GM23338 (cell line): ENCODE results near the gene MGAT2. TPM values are rescaled to one million over a fixed set of nuclear protein-coding genes. Genes with fewer than 3 reads are reported as not detected.

Experiments
- ATAC-seq: fragments of 200-7000 bp; cut with Tn5 transposase; 3 replicates; pipeline ENCODE4 v1.9.1; 2020
- DNase-seq: peaks from one replicate; pipeline ENCODE4 v3.0.0-alpha.2; 2015; ENCODE audit warnings: low spot score
- H2AFZ ChIP-seq: fragments of 200-600 bp; sonication (generic); 2 replicates; pipeline ENCODE4 v1.8.0; 2016; ENCODE audit warnings: antibody characterized with exemption, mild to moderate bottlenecking, moderate library complexity
- H3F3A ChIP-seq: fragments of 200-600 bp; sonication (generic); replicated peaks from 2 replicates; pipeline ENCODE4 v1.8.0; 2017; ENCODE audit warnings: antibody characterized with exemption, mixed run types, low read depth
- H3K27ac ChIP-seq: fragments of 200-600 bp; sonication (generic); 2 replicates; pipeline ENCODE4 v1.6.1; 2016; ENCODE audit warnings: low read depth
- H3K27me3 ChIP-seq: fragments of 200-600 bp; sonication (generic); 2 replicates; pipeline ENCODE4 v1.8.0; 2016; ENCODE audit warnings: mild to moderate bottlenecking, mixed run types, moderate library complexity; ENCODE audit not compliant: insufficient read depth
- H3K36me3 ChIP-seq: fragments of 200-600 bp; sonication (generic); 2 replicates; pipeline ENCODE4 v1.8.0; 2016; ENCODE audit warnings: mild to moderate bottlenecking; ENCODE audit not compliant: insufficient read depth
- H3K4me1 ChIP-seq: fragments of 200-600 bp; sonication (generic); 2 replicates; pipeline ENCODE4 v1.8.0; 2016; ENCODE audit warnings: mild to moderate bottlenecking, moderate library complexity; ENCODE audit not compliant: insufficient read depth
- H3K4me2 ChIP-seq: fragments of 200-600 bp; sonication (generic); 2 replicates; pipeline ENCODE4 v1.7.1; 2017; ENCODE audit warnings: mixed run types
- H3K4me3 ChIP-seq: fragments of 200-600 bp; sonication (generic); 2 replicates; pipeline ENCODE4 v1.6.1; 2016; ENCODE audit warnings: mixed run types
- H3K79me2 ChIP-seq: fragments of 200-600 bp; sonication (generic); replicated peaks from 2 replicates; pipeline ENCODE4 v1.8.0; 2017; ENCODE audit warnings: mild to moderate bottlenecking; ENCODE audit not compliant: insufficient read depth
- H3K9me2 ChIP-seq: fragments of 200-600 bp; sonication (generic); 2 replicates; pipeline ENCODE4 v1.8.0; 2017; ENCODE audit not compliant: insufficient read depth
- H4K20me1 ChIP-seq: fragments of 200-600 bp; sonication (generic); replicated peaks from 2 replicates; pipeline ENCODE4 v1.8.0; 2017; ENCODE audit warnings: mild to moderate bottlenecking; ENCODE audit not compliant: insufficient read depth
- H3K27ac Mint-ChIP-seq: 2 replicates; pipeline ENCODE4 v1.8.0; 2020; ENCODE audit warnings: inconsistent platforms, mild to moderate bottlenecking, moderate library complexity, mixed read lengths
- H3K27me3 Mint-ChIP-seq: 3 replicates; pipeline ENCODE4 v1.8.0; 2022; ENCODE audit warnings: low read depth, mild to moderate bottlenecking, moderate library complexity, mixed read lengths, inconsistent platforms; ENCODE audit not compliant: insufficient read depth, poor library complexity
- H3K36me3 Mint-ChIP-seq: 3 replicates; pipeline ENCODE4 v1.8.0; 2021; ENCODE audit warnings: low read depth, mild to moderate bottlenecking, inconsistent platforms, moderate library complexity, mixed read lengths
- H3K4me1 Mint-ChIP-seq: 3 replicates; pipeline ENCODE4 v1.8.0; 2020; ENCODE audit warnings: mild to moderate bottlenecking, inconsistent platforms, mixed read lengths
- H3K4me3 Mint-ChIP-seq: 3 replicates; pipeline ENCODE4 v1.8.0; 2021; ENCODE audit warnings: moderate library complexity, mild to moderate bottlenecking, inconsistent platforms, mixed read lengths
- H3K9me3 Mint-ChIP-seq: 3 replicates; pipeline ENCODE4 v1.8.0; 2020; ENCODE audit warnings: moderate library complexity, mild to moderate bottlenecking, inconsistent platforms, mixed read lengths
- CREB1 ChIP-seq: fragments of 250-450 bp; sonication (Bioruptor Pico); IDR thresholded peaks from 2 replicates; pipeline ENCODE4 v1.5.0; 2020; ENCODE audit warnings: low read depth, mild to moderate bottlenecking, moderate library complexity
- CTCF ChIP-seq, 2 experiments: fragments of 200-600 bp in 1 of 2; sonication (generic) in 1 of 2; conservative IDR thresholded peaks; 2 replicates each; pipeline versions ENCODE4 v1.5.1 to v1.6.1; 2016 to 2017; ENCODE audit warnings: antibody characterized with exemption in 2 of 2, low read depth in 2 of 2, mild to moderate bottlenecking in 2 of 2, moderate library complexity in 1 of 2
- EZH2 ChIP-seq: fragments of 200-600 bp; sonication (generic); IDR thresholded peaks from one replicate; pipeline ENCODE4 v1.8.0; 2017; ENCODE audit warnings: antibody characterized with exemption, mild to moderate bottlenecking, low read depth; ENCODE audit not compliant: unreplicated experiment
- EZH2phosphoT487 ChIP-seq: fragments of 200-600 bp; sonication (generic); IDR thresholded peaks from one replicate; pipeline ENCODE4 v1.8.1; 2018; ENCODE audit warnings: antibody characterized with exemption; ENCODE audit not compliant: unreplicated experiment
- JUNB ChIP-seq: IDR thresholded peaks from one replicate; pipeline ENCODE4 v1.6.1; 2016; ENCODE audit warnings: antibody characterized with exemption; ENCODE audit not compliant: unreplicated experiment
- NANOG ChIP-seq: IDR thresholded peaks from 2 replicates; pipeline ENCODE4 v1.6.1; 2016; ENCODE audit warnings: antibody characterized with exemption, borderline replicate concordance
- POLR2AphosphoS5 ChIP-seq: IDR thresholded peaks from 2 replicates; pipeline ENCODE4 v1.6.1; 2016; ENCODE audit warnings: antibody characterized with exemption, low read depth
- ZNF331 ChIP-seq: fragments of 250-450 bp; sonication (Bioruptor Pico); IDR thresholded peaks from 2 replicates; pipeline ENCODE4 v1.5.0; 2020; ENCODE audit warnings: low read depth, mild to moderate bottlenecking, moderate library complexity
- polyA plus RNA-seq: library from polyadenylated mRNA; unstranded; fragments of >200 nt; fragmentation: Nextera tagmentation; extraction: Ambion mirVana; gene quantifications from 2 replicates; pipeline ENCODE4 v1.2.1, GENCODE V29; 2016
- total RNA-seq: library from RNA; depleted of rRNA; stranded (reverse); fragments of >200 nt; shearing (Covaris generic); gene quantifications from 2 replicates; pipeline ENCODE4 v1.2.3, GENCODE V29; 2014
- TF ChIP-seq, protein P1 (sequence below): IDR thresholded peaks from 2 replicates; pipeline ENCODE4 v1.6.1; 2016; ENCODE audit warnings: antibody characterized with exemption
- TF ChIP-seq, protein P2 (sequence below): IDR thresholded peaks from one replicate; pipeline ENCODE4 v1.6.1; 2018; ENCODE audit warnings: antibody characterized with exemption; ENCODE audit not compliant: unreplicated experiment

MGAT2 gene
- total and polyA plus RNA-seq, 2 experiments from 2014 or later: 10.1 to 31.6 TPM

GRCh38 chr14:49622022-49622607 lies 1.5 kb downstream of the MGAT2 start (continued):
- TF ChIP-seq CTCF (conservative IDR thresholded peaks at IDR 0.05; ENCODE audit: low read depth in 2 of 2) (no peak), EZH2phosphoT487 (no peak), EZH2 (no peak), JUNB (no peak), NANOG (no peak)

DNA sequence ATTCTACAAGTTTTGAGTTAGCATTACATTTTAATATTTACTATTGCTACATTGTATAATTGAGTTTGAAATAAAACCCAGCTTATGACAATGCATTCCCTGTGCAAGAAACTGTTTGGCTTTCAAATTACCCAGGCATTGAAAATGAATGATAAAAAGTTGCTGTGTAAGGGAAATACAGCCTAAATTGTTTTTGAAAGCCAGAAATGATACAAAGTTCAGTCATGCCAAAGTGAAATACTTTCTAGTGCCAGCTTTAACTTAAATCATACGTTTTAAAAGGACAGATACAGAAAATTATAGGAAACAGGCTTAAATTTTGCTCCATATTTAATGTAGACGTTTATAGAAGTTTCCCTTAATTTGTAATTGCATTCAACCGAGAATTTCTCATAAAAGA lies 2.8 kb downstream of the MGAT2 start:
- Histone ChIP-seq H2AFZ (no peak overlapping the region), H3K4me2 (0 out of 2 replicates have a peak overlapping the region, but pooled peaks have one; percentile 0), H3K4me3 (no peak overlapping the region), H3K36me3 (peaks cover 18% of the 10 kb centered on the region; the same call in 1 of the 2 replicates), H3K79me2 (peaks cover 59% of the 10 kb centered on the region), H4K20me1 (peaks cover 21% of the 10 kb centered on the region), H3F3A (peaks cover 6% of the 10 kb centered on the region; the same call in 1 of the 2 replicates), H3K4me1 (peaks cover 11% of the 10 kb centered on the region), H3K27me3 (no peaks in the 10 kb centered on the region), H3K9me2 (no peaks in the 10 kb centered on the region), H3K27ac (no peak overlapping the region)
- DNase-seq (no peak), ATAC-seq (no peak)
- Mint-ChIP-seq H3K4me3 (no peak overlapping the region), H3K36me3 (peaks cover 52% of the 10 kb centered on the region), H3K27ac (no peak overlapping the region), H3K4me1 (peaks cover 18% of the 10 kb centered on the region), H3K9me3 (no peaks in the 10 kb centered on the region), H3K27me3 (peaks cover 1% of the 10 kb centered on the region)
- TF ChIP-seq JUNB (no peak), EZH2 (no peak), CREB1 (CRISPR knock-in tag) (no peak), EZH2phosphoT487 (no peak), CTCF (conservative IDR thresholded peaks at IDR 0.05; ENCODE audit: low read depth in 2 of 2) (no peak), NANOG (no peak), POLR2AphosphoS5 (no peak), ZNF331 (no peak)
- TF ChIP-seq, protein P1, sequence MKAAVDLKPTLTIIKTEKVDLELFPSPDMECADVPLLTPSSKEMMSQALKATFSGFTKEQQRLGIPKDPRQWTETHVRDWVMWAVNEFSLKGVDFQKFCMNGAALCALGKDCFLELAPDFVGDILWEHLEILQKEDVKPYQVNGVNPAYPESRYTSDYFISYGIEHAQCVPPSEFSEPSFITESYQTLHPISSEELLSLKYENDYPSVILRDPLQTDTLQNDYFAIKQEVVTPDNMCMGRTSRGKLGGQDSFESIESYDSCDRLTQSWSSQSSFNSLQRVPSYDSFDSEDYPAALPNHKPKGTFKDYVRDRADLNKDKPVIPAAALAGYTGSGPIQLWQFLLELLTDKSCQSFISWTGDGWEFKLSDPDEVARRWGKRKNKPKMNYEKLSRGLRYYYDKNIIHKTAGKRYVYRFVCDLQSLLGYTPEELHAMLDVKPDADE: no peak
- TF ChIP-seq, protein P2, sequence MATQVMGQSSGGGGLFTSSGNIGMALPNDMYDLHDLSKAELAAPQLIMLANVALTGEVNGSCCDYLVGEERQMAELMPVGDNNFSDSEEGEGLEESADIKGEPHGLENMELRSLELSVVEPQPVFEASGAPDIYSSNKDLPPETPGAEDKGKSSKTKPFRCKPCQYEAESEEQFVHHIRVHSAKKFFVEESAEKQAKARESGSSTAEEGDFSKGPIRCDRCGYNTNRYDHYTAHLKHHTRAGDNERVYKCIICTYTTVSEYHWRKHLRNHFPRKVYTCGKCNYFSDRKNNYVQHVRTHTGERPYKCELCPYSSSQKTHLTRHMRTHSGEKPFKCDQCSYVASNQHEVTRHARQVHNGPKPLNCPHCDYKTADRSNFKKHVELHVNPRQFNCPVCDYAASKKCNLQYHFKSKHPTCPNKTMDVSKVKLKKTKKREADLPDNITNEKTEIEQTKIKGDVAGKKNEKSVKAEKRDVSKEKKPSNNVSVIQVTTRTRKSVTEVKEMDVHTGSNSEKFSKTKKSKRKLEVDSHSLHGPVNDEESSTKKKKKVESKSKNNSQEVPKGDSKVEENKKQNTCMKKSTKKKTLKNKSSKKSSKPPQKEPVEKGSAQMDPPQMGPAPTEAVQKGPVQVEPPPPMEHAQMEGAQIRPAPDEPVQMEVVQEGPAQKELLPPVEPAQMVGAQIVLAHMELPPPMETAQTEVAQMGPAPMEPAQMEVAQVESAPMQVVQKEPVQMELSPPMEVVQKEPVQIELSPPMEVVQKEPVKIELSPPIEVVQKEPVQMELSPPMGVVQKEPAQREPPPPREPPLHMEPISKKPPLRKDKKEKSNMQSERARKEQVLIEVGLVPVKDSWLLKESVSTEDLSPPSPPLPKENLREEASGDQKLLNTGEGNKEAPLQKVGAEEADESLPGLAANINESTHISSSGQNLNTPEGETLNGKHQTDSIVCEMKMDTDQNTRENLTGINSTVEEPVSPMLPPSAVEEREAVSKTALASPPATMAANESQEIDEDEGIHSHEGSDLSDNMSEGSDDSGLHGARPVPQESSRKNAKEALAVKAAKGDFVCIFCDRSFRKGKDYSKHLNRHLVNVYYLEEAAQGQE: no peak
